Measurements from ENCODE around the gene ABCD1. TPM values are rescaled to one million over a fixed set of nuclear protein-coding genes. Genes with fewer than 3 reads are reported as not detected.

Gene ABCD1
- total RNA-seq, 6 experiments from 2014 or later: 12.9 to 18.9 (median 14.5) TPM

DNA sequence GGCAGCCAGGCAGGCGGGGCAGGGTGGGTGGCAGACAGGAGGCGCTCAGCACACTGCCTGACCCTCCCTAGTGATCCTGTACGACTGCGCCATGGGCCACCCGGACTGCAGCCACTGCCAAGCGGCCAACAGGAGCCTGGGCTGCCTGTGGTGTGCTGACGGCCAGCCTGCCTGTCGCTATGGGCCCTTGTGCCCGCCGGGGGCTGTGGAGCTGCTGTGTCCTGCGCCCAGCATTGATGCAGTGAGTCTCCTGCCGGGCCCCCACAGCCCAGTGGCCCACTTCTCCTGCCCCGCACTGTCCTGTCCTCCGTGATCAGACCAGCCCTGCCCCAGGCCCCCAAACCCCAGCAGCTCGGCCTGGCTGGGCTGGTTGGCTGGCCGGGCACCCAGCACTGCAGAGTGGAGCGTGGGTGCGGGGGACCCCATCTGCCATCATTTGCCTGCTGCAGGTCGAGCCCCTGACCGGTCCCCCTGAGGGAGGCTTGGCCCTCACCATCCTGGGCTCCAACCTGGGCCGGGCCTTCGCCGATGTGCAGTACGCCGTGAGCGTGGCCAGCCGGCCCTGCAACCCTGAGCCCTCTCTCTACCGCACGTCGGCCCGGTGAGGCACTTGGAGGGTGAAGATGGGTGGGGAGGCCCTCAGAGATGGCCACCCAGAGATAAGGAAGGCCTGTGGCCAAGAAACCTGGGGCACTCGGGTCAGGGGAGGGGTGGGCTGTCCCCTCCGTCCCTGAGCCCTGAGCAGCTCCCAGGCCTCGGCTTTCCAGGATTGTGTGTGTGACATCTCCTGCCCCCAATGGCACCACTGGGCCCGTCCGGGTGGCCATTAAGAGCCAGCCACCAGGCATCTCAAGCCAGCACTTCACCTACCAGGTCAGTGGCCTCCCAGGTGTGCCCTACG is 47.0 kb downstream of the ABCD1 start:
- Mint-ChIP-seq H3K4me3 (no peak overlapping the region), H3K4me1 (ENCODE audit: low read depth) (peaks cover 2% of the 10 kb centered on the region; the same call in 1 of the 2 replicates), H3K9me3 (no peaks in the 10 kb centered on the region), H3K36me3 (ENCODE audit: low read depth) (no peaks in the 10 kb centered on the region), H3K27ac (no peak overlapping the region), H3K27me3 (ENCODE audit: insufficient read depth) (no peaks in the 10 kb centered on the region)
- TF ChIP-seq, protein P1, sequence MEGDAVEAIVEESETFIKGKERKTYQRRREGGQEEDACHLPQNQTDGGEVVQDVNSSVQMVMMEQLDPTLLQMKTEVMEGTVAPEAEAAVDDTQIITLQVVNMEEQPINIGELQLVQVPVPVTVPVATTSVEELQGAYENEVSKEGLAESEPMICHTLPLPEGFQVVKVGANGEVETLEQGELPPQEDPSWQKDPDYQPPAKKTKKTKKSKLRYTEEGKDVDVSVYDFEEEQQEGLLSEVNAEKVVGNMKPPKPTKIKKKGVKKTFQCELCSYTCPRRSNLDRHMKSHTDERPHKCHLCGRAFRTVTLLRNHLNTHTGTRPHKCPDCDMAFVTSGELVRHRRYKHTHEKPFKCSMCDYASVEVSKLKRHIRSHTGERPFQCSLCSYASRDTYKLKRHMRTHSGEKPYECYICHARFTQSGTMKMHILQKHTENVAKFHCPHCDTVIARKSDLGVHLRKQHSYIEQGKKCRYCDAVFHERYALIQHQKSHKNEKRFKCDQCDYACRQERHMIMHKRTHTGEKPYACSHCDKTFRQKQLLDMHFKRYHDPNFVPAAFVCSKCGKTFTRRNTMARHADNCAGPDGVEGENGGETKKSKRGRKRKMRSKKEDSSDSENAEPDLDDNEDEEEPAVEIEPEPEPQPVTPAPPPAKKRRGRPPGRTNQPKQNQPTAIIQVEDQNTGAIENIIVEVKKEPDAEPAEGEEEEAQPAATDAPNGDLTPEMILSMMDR (IDR thresholded peaks at IDR 0.05): no peak
- no peak for DNase-seq

DNA sequence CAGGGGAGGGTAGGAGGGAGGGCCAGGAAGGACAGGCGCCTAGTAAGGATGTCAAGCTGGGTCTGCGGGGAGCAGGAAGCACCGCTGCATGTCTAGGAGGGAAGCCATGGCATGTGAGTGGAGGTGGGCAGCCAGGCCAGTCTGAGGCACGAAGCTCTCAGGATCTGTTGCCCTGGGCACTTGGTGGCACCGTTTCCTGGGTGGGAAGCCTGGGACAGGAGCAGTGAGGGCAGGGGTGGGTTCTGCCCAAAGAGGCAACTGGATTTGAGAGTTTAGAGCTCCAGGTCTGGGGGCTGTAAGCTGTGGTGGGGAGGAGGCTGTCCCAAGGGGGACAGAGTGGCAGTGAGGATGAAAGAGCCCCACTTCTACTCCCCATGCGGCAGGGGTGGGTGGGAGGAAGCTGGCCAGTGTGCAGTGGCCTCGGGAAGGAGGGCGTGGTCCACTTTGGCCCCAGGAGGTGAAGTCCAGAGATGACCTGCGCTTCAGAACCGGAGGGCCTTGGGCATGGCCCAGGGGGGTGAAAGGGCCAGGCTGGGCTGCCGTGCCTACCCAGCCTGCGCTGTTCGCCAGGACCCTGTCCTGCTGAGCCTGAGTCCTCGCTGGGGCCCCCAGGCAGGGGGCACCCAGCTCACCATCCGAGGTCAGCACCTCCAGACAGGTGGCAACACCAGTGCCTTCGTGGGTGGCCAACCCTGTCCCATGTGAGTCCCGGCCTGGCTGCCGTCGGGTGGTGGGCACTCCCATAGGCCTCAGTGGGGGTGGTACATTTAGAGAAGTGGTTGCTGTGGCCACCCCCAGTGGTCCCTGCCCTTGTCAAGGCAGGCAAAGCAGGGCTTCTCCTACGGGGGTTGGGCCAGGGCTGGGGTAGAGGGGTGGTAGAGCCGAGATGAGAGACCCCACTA is 47.9 kb downstream of the ABCD1 start:
- H3K27ac Mint-ChIP-seq: no peak overlapping the region
- no peaks in the 10 kb centered on the region for H3K27me3 Mint-ChIP-seq (ENCODE audit: insufficient read depth)
- TF ChIP-seq, protein P1 (IDR thresholded peaks at IDR 0.05): no peak
- no peaks in the 10 kb centered on the region for H3K9me3 Mint-ChIP-seq
- H3K36me3 Mint-ChIP-seq (ENCODE audit: low read depth): no peaks in the 10 kb centered on the region
- no peak for DNase-seq
- no peak overlapping the region for H3K4me3 Mint-ChIP-seq
- no peaks in the 10 kb centered on the region for H3K4me1 Mint-ChIP-seq (ENCODE audit: low read depth)

DNA sequence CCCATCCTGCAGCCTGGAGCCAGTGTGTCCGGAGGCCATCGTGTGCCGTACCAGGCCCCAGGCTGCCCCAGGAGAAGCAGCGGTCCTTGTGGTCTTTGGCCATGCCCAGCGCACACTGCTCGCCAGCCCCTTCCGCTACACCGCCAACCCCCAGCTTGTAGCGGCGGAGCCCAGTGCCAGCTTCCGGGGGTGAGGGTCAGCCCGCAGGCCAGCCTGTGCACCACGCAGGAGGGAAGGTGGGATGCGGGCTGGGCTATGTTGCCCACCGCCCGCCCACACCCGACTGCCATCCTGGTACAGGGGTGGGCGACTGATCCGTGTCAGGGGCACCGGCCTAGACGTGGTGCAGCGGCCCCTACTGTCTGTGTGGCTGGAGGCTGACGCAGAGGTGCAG is 48.6 kb downstream of the ABCD1 start:
- Mint-ChIP-seq H3K9me3 (no peaks in the 10 kb centered on the region), H3K27ac (no peak overlapping the region), H3K27me3 (ENCODE audit: insufficient read depth) (no peaks in the 10 kb centered on the region), H3K4me1 (ENCODE audit: low read depth) (no peaks in the 10 kb centered on the region), H3K36me3 (ENCODE audit: low read depth) (no peaks in the 10 kb centered on the region), H3K4me3 (no peak overlapping the region)
- DNase-seq: no peak
- TF ChIP-seq, protein P1 (IDR thresholded peaks at IDR 0.05): no peak

DNA sequence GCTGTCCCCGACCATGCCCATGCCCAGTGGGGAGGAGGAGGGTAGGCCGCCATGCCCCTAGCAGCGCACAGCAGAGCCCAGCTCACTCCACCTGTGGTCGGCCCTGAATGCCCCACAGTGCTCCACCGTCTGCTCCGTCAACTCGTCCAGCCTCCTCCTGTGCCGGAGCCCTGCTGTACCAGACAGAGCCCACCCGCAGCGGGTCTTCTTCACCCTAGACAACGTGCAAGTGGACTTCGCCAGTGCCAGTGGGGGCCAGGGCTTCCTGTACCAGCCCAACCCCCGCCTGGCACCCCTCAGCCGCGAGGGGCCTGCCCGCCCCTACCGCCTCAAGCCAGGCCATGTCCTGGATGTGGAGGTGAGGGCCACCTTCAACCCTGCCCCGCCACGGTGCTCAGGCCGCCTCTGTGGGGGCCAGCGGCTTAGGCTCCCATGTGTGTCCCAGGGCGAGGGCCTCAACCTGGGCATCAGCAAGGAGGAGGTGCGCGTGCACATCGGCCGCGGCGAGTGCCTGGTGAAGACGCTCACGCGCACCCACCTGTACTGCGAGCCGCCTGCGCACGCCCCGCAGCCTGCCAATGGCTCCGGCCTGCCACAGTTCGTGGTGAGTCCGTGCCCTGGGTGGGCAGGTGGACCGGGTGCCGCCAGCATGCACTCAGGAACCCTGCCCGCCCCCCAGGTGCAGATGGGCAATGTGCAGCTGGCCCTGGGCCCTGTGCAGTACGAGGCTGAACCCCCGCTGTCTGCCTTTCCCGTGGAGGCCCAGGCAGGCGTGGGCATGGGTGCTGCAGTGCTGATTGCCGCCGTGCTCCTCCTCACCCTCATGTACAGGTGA is 49.3 kb downstream of the ABCD1 start:
- Mint-ChIP-seq H3K36me3 (ENCODE audit: low read depth) (no peaks in the 10 kb centered on the region), H3K4me3 (no peak overlapping the region), H3K4me1 (ENCODE audit: low read depth) (no peaks in the 10 kb centered on the region), H3K27me3 (ENCODE audit: insufficient read depth) (no peaks in the 10 kb centered on the region), H3K27ac (no peak overlapping the region), H3K9me3 (no peaks in the 10 kb centered on the region)
- no peak for DNase-seq
- TF ChIP-seq, protein P1 (IDR thresholded peaks at IDR 0.05): no peak
